Measurements from ENCODE around the gene C1R. TPM values are rescaled to one million over a fixed set of nuclear protein-coding genes. Genes with fewer than 3 reads are reported as not detected.

C1R gene
- total RNA-seq, 3 donors from 2014 or later (not counting 1 experiment from before 2014, with no cell fraction given), result 6.4 to 7.8 (median 6.6) TPM

DNA sequence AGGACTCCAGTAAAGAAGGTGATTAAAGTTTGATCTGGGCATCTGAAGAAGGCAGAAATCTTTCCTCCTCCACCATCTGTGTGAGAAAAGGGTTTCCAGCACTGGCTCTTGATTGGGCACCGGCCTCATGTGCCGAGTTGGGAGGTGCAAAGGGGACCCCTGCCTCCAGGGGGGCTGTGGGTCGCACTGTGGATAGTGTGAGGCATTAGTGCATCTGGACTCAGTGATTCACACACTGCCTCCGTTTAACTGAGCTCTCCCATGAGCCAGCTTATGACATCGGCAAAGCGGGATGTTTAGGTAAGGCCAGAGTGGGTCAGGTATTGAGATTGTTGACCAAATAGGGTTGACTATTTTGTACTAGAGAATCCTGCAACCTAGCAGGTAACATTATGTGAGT is 22.9 kb downstream of the C1R start:
- ATAC-seq, result no peak
- H3K9me3 Mint-ChIP-seq, result no peaks in the 10 kb centered on the region
- 90% methylated on average over 6 of the region's 6 CpGs for WGBS (ENCODE audit: insufficient coverage)

DNA sequence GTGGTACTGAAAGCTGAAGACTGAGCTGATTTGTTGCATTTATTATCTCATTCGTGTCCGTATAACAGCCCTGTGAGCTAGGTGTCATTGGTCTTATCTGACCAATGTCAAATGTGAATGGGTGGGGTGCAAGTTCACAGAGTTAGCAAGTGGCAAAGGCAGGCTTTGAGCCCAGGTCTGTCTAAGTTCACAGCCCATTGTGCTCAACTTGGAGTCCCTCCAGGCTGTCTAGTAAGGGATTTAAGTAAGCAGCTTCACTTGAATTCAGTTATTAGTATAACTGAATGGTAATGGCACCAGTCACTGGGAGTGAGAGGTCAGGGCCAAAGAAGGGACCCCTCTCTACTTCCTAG is 23.3 kb downstream of the C1R start:
- Histone ChIP-seq H3K27me3 (ENCODE audit: control insufficient read depth, insufficient read depth, low read length) (no peaks in the 10 kb centered on the region), H3K27ac (ENCODE audit: low read length) (no peak overlapping the region), H3K4me1 (ENCODE audit: control insufficient read depth, insufficient read depth, low read length) (no peaks in the 10 kb centered on the region), H3K9me3 (ENCODE audit: control insufficient read depth, insufficient read depth, low read length) (no peaks in the 10 kb centered on the region), H3K36me3 (ENCODE audit: control insufficient read depth, insufficient read depth, low read length) (no peaks in the 10 kb centered on the region), H3K4me3 (ENCODE audit: low read length) (no peak overlapping the region)
- no peaks in the 10 kb centered on the region for H3K4me1 Mint-ChIP-seq
- H3K4me3 Mint-ChIP-seq, result no peak overlapping the region
- ATAC-seq (no peak), DNase-seq (no peak)
- TF ChIP-seq, protein P1, sequence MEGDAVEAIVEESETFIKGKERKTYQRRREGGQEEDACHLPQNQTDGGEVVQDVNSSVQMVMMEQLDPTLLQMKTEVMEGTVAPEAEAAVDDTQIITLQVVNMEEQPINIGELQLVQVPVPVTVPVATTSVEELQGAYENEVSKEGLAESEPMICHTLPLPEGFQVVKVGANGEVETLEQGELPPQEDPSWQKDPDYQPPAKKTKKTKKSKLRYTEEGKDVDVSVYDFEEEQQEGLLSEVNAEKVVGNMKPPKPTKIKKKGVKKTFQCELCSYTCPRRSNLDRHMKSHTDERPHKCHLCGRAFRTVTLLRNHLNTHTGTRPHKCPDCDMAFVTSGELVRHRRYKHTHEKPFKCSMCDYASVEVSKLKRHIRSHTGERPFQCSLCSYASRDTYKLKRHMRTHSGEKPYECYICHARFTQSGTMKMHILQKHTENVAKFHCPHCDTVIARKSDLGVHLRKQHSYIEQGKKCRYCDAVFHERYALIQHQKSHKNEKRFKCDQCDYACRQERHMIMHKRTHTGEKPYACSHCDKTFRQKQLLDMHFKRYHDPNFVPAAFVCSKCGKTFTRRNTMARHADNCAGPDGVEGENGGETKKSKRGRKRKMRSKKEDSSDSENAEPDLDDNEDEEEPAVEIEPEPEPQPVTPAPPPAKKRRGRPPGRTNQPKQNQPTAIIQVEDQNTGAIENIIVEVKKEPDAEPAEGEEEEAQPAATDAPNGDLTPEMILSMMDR (IDR thresholded peaks at IDR 0.05), result no peak
- no peaks in the 10 kb centered on the region for H3K9me3 Mint-ChIP-seq
- intact Hi-C loops (cut with micrococcal nuclease), result no loop called here
- no peaks in the 10 kb centered on the region for H3K36me3 Mint-ChIP-seq
- peaks cover 17 to 27% of the 10 kb centered on the region in 2 donors for H3K27me3 Mint-ChIP-seq (ENCODE audit: low read depth in 2 of 2)
- WGBS (ENCODE audit: insufficient coverage), result 60% methylated on average over 2 of the region's 2 CpGs
- H3K27ac Mint-ChIP-seq, result no peak overlapping the region

More for the DNA sequence above, 22.9 kb downstream of the C1R start:
- no peaks in the 10 kb centered on the region for H3K27me3 ChIP-seq (ENCODE audit: control insufficient read depth, insufficient read depth, low read length)
- H3K9me3 ChIP-seq (ENCODE audit: control insufficient read depth, insufficient read depth, low read length), result no peaks in the 10 kb centered on the region
- H3K4me3 ChIP-seq (ENCODE audit: low read length), result no peak overlapping the region
- Mint-ChIP-seq H3K27me3 (ENCODE audit: low read depth in 2 of 2) (peaks cover 17 to 29% of the 10 kb centered on the region in 2 donors), H3K36me3 (no peaks in the 10 kb centered on the region), H3K27ac (no peak overlapping the region), H3K4me3 (no peak overlapping the region), H3K4me1 (no peaks in the 10 kb centered on the region)
- TF ChIP-seq, protein P1 (IDR thresholded peaks at IDR 0.05), result no peak
- intact Hi-C loops (cut with micrococcal nuclease), result no loop called here
- DNase-seq, result no peak
- no peak overlapping the region for H3K27ac ChIP-seq (ENCODE audit: low read length)
- H3K4me1 ChIP-seq (ENCODE audit: control insufficient read depth, insufficient read depth, low read length), result no peaks in the 10 kb centered on the region
- H3K36me3 ChIP-seq (ENCODE audit: control insufficient read depth, insufficient read depth, low read length), result no peaks in the 10 kb centered on the region

DNA sequence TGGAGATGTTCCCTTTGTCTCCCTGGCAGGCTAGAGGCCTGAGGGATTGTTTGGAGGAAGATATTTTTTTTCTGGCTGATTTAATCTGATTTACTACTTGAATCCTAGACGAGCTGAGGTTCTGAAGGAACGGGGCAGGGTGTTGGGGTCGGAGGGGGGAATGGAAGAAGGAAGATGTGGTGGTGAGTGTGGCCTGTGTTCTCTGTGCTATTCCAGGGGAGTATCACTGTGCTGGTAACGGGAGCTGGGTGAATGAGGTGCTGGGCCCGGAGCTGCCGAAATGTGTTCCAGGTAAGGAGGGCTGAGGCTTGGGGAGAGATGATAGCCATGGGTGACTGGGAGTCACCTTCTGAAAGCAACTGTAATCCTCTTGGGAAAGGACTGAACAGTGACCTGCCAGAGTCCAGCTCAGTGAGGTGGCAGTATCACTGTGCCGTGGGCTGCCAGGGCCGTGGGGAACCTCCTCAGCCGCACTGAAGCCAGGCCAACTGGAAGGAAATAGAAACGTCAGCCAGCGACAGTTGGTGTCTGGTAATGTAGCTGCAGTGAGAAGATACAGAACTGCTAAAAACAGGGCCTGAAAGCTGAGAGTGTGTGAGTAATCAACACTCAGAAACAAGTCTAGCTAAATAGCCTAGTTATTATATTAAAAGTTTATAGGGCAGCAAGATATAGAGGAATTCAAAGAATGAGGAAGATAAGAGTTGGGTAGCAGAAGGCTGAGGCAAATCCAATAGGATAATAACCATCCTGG is 23.8 kb downstream of the C1R start:
- DNase-seq (no peak), ATAC-seq (peak in 1 of 3 donors; percentile 48)
- Mint-ChIP-seq H3K9me3 (no peaks in the 10 kb centered on the region), H3K4me3 (no peak overlapping the region), H3K27ac (no peak overlapping the region), H3K4me1 (no peaks in the 10 kb centered on the region), H3K27me3 (ENCODE audit: low read depth in 2 of 2) (peaks cover 13 to 22% of the 10 kb centered on the region in 2 donors), H3K36me3 (no peaks in the 10 kb centered on the region)
- TF ChIP-seq, protein P1 (IDR thresholded peaks at IDR 0.05), result no peak
- intact Hi-C loops (cut with micrococcal nuclease), result no loop called here
- no peaks in the 10 kb centered on the region for H3K9me3 ChIP-seq (ENCODE audit: control insufficient read depth, insufficient read depth, low read length)
- 57% methylated on average over 11 of the region's 11 CpGs for WGBS (ENCODE audit: insufficient coverage)
- no peaks in the 10 kb centered on the region for H3K27me3 ChIP-seq (ENCODE audit: control insufficient read depth, insufficient read depth, low read length)
- no peaks in the 10 kb centered on the region for H3K36me3 ChIP-seq (ENCODE audit: control insufficient read depth, insufficient read depth, low read length)
- H3K4me1 ChIP-seq (ENCODE audit: control insufficient read depth, insufficient read depth, low read length), result no peaks in the 10 kb centered on the region
- no peak overlapping the region for H3K4me3 ChIP-seq (ENCODE audit: low read length)
- no peak overlapping the region for H3K27ac ChIP-seq (ENCODE audit: low read length)

DNA sequence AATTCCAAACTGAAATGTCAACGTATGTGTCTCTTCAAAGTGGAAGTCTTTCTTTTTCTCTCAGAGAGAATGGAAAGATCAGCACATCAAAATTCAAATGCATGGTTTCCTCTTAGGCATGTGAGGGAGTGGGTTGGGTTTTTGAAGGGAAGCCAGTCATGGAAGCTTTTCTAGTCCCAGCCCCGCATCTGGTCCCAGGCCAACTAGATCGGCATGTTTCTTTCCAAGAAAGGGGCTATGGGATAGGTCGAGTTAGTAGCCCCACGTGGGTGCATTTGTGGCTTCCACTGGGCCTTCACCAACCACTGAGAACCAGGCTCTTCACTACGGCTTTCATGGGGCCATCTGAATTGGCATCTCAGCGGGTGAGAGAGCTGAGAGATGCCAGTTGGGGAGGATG is 25.1 kb downstream of the C1R start:
- intact Hi-C loops (cut with micrococcal nuclease), result no loop called here
- Mint-ChIP-seq H3K27me3 (ENCODE audit: low read depth in 2 of 2) (peaks cover 6 to 14% of the 10 kb centered on the region in 2 donors), H3K4me3 (no peak overlapping the region), H3K9me3 (no peaks in the 10 kb centered on the region), H3K36me3 (no peaks in the 10 kb centered on the region), H3K27ac (no peak overlapping the region), H3K4me1 (no peaks in the 10 kb centered on the region)
- whole genome bisulfite sequencing (ENCODE audit: insufficient coverage), result 83% methylated on average over 7 of the region's 7 CpGs
- no peak overlapping the region for H3K4me3 ChIP-seq (ENCODE audit: low read length)
- TF ChIP-seq, protein P1 (IDR thresholded peaks at IDR 0.05), result no peak
- no peak for ATAC-seq
- no peaks in the 10 kb centered on the region for H3K9me3 ChIP-seq (ENCODE audit: control insufficient read depth, insufficient read depth, low read length)
- no peaks in the 10 kb centered on the region for H3K4me1 ChIP-seq (ENCODE audit: control insufficient read depth, insufficient read depth, low read length)
- H3K27me3 ChIP-seq (ENCODE audit: control insufficient read depth, insufficient read depth, low read length), result no peaks in the 10 kb centered on the region
- DNase-seq, result no peak
- H3K36me3 ChIP-seq (ENCODE audit: control insufficient read depth, insufficient read depth, low read length), result no peaks in the 10 kb centered on the region
- H3K27ac ChIP-seq (ENCODE audit: low read length), result no peak overlapping the region

All from natural killer cell (primary cell).